HG02610 (cell line): Measurements from ENCODE around the gene PARP4.
"Not testable (repeated sequence)": the region's sequence is repeated elsewhere in the genome, so short reads cannot be mapped to it uniquely, and the experiment has no call there.

Experiments
- ATAC-seq: cut with Tn5 transposase; IDR thresholded peaks from one replicate; pipeline ENCODE4 v1.9.1; 2021; ENCODE audit warnings: mild to moderate bottlenecking, moderate library complexity; ENCODE audit not compliant: unreplicated experiment

PARP4 gene

DNA sequence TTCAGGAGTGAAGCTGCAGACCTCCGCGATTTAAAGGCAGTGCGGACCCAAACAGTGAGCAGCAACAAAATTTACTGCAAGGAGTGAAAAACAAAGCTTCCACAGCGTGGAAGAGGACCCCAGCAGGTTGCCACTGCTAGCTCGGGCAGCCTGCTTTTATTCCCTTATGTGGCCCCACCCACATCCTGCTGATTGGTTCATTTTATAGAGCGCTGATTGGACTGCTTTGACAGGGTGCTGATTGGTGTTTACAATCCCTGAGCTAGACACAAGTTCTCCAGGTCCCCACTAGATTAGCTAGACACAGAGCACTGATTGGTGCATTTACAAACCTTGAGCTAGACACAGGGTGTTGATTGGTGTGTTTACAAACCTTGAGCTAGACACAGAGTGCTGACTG, 6.3 kb downstream of the PARP4 start:
- ATAC-seq: not testable (repeated sequence)

DNA sequence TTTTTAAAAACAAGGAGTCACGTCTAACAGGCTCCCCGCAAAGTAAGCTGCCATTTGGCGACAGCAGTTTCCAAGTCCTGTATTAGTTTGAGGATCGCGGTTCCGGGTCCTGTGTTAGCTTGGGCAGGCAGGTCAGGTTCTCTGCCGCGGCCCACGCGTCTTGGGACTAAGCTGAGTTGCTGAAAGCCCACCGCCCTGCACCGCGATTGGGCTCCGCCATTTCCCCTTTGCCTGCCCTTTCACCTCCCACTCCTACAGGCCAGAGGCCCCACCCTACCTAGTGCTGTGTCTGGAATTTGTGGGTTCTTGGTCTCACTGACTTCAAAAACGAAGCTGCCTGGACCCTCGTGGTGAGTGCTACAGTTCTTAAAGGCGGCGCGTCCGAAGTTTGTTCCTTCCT, 6.8 kb downstream of the PARP4 start:
- no peak for ATAC-seq

DNA sequence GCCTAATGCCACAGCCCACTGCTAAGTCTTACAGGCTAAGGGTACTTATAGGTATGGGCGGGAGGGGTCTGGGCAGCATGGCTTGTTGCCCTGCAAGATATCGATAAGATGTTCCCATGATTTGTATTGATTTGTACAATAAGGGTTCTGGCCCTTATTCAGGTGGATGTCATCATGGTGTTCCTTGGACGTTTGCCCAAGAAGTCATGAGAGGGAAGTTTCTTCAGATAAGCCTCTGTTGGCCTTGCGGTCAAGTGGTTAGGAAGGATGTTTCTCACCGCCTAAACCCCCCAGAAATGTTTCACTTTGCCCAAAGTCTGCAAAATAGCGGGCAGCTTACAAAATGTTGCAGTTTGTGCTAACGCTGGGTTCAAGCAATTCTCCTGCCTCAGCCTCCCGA, 7.3 kb downstream of the PARP4 start:
- no peak for ATAC-seq

DNA sequence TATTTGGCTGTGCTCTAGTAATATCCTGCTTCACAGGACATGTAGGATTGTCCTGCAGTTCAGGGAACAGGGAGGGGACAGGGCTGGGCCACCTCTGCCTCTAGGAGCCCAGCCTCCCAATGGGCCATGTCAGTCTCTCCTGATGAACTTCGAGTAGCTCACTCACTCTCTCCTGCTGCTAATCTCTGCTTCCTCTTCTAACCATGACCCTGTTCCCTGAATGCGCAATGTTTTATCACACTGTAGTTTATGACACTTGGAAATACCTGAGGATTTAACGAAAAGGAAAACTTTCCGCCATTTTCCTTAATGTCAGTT, 9.2 kb downstream of the PARP4 start:
- ATAC-seq: no peak

DNA sequence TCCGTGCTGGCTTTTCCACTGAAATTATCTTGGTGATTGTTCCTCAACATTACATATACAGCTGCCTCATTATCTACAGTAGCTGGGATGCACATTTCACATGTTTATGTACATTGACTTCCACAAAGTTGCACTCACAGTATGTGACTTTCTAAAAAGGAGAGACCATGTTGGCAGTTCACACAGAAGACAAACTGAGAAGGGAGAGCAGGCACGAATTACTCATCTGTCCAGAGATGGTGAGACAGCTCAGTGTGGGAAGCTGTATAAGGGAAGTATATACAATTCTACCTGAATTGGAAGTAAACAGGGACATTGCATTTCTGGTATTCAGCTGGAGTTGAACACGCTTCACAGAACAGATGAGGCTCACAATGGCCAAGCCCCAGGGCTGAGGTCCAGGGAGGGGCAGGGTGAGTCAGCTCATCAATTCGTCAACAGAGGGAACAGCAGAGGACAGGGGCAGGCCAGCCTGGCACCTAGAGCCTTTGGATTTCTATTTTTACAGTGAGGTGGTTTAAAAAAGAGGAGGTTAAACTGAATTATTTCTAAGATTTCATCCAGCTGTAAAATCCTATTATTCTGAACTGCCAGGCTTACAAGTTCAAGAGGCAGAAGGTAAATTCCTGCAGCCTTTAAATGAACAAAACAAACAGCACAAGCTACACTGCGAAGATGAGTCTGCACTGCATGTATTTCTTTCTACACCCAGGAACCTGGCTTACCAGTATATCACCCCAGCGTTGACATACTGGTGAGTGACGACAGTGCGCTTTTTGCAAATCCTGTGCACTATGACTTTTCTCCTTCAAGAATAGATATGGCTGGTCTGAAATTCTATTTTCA, 9.8 kb downstream of the PARP4 start:
- ATAC-seq: no peak

DNA sequence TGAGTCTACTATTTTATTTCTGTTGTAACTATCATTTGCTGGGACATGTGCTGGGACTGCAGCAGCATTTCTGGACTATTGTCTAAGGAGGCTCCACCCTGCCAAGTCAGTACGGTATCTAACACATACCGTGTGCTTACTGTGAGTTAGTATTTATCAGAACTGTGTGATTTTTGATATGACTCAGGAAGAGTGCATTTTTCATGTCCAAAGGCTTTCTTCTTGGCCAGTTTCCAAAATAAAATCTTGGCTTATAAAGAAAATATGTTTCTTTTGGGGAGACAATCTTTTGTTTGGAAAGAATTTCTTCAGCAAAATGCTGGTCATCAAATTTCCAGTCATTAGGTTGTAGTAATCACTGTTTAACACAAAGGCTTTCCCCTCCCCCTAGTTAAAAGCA, 11.6 kb downstream of the PARP4 start:
- no peak for ATAC-seq

DNA sequence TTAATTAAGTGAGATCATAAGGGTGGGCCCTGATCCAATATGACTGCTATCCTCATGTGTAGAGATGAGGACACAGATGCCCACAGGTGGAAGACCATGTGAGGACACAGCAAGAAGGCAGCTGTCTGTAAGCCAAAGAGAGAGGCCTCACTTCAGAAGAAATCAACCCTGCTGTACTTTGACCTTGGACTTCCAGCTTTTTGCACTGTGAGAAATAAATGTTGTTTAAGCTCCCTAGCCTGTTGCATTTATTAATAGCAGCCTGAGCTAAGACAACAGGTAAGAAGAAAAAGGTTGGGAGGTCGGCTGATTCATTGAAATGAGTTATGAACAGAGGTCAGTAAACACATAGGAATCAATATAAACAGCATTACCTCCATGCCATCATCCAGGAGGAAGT, 14.8 kb downstream of the PARP4 start:
- ATAC-seq: no peak

DNA sequence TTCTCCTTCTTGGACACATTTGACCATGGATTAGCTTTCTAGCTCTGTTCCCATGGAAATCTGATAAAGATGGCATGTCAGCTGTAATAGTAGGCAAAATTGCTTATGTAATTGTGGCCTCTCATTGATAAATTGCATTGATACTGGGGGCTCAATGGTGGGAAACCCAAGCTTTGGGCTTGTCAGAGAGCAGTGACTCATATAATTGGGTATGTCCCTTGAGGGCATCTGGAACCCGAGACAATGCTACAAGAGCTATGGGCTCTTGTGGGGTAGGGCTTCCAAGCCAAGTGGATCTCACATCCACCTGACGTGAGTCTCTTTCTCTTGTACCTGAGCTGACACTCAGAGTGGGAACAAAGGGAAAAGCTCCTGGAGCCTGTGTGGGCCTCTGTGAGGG, 16.3 kb downstream of the PARP4 start:
- not testable (repeated sequence) for ATAC-seq

DNA sequence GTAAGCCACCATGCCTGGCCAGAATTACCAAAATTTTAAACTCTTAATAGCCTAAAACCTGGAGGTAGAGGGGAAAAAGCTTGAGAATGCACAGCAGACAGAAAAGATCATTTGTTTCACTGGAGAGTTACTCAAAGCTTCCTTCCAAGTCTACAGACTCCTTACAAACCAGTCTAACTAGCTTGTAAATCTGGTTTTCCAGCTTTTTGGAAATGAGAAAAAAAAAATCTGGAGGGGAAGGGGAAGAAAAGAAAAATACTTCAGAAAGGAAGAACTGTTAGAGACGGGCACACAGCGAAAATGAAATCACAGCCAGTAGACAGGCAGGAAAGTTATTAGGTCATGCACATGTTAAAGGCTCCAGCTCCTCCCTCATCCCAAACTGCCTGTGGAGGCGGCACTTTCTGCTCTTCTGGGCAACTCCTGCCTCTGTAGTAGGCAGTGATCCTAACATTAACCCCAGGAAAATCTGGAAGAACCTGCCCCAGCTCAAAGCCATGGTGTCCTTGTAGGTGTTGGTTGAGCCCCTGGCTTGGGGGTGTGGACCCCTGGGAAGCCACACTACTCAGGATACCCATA, 17.3 kb downstream of the PARP4 start:
- ATAC-seq: no peak

DNA sequence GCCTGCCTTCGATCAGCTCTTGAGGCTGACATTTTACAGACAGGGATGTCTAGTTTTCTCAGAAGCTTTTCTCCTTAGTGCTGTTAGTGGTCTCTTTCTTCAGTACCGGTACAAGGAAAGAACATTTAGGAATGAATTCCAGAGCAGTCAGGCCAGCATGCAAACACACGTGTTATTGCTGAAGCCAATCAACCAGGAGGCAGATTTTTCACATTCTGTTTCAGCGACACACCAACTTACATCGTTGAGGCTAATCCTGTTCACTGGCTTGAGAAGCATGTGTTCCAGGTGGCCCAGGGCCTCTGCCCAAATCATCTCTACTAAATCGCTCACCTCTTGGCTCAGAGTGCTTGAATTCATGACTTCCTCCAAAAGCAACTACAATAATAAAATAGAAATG, 19.2 kb downstream of the PARP4 start:
- no peak for ATAC-seq

DNA sequence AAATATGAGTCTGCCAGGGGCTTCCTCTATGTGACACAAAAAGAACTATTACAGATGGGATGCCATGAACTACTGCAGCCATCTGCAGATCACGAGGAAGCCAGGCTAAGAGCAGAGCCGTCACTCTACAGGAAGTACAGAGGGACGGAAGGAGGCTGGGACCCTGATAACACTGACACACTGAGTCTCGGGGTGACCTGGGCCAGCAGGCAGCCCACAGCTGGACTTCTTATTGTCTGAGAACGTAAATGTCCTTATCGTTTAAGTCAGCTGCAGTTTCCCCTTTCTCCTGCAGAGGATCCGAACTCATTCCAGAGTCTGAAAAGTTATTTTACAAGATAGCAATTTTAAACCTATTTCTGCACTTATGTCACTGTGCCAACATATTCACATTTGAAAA, 20.7 kb downstream of the PARP4 start:
- ATAC-seq: no peak

DNA sequence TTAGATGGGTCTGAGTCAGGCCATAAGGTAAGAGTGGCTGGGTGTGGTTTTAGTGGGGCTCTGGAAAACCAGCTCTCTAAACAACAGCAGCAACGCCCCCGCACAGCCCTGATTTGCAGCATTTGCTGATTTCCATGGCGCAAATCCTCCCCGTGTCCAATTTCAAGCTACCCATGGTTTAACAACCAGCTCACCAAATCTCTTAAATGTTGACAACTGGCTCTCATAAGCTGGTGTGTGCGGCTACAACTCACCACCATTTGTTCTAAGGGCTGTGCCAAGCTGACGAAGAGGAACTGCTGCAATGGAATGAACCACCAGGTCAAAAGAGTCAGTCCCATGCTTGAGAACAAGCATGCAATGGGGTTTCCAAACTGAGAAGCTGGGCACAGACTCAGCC, 22.9 kb downstream of the PARP4 start:
- ATAC-seq: no peak

DNA sequence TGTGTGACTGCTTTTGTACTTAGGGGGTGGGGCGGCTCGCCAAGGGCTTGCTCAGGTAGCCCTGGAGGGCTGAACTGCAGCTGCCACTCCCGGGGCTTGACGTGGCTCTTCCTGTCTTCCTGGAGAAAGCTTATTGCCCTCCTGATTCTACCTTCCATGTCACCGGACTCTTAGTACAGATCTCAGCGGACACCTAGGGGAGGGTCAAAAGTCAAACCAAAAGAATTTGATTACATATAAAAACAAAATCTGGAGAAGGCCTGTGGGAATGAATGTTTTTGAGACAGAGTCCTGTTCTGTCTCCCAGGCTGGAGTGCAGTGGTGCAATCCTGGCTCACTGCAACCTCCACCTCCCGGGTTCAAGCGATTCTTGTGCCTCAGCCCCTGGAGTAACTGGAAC, 24.5 kb downstream of the PARP4 start:
- not testable (repeated sequence) for ATAC-seq

DNA sequence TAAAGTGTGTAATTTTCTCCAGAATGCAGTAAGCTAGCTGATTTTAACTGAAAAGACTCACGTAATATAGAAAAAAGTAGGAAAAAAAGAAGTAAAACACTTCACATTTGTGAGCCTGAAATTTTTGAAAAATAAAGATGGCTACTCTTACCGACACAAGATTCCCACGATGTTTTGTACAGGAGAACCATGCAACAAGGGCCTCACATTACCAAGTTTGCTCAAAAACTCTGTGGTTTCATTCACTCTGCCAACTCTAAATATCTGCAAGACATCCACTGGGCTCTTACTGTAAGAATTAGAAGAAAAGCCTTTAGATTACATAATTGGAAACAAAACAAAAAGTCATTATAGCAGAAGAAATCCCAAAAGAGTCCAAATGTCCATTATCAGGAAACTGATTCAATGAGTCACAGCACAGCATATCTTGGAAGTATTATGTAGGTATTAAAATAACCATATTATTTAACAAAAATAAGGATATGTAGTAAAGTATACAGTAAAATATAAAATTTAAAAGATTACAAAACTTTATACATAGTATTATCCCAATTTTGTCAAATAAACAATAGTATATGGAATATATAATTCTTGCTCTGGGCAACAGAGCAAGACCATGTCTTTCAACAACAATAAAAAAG, 26.4 kb downstream of the PARP4 start:
- not testable (repeated sequence) for ATAC-seq

DNA sequence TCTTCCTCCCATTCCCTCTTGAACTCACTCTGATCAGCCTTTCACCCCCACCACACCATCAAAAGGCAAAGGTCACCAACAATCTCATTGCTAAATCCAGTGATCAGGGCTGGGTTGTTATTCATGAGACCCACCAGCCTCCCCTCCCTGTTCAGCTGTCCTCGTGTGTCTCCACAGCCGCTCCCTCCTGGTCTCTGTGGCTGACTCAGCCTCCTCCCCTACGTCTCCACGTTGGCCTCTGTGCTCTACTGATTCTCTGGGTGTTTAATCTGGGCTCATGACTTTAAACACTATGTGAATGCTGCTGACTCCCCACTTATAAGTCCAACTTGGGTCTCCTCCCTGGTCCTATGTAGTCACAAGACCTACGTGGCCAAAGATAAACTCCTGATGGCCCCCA, 38.9 kb downstream of the PARP4 start:
- ATAC-seq: no peak

DNA sequence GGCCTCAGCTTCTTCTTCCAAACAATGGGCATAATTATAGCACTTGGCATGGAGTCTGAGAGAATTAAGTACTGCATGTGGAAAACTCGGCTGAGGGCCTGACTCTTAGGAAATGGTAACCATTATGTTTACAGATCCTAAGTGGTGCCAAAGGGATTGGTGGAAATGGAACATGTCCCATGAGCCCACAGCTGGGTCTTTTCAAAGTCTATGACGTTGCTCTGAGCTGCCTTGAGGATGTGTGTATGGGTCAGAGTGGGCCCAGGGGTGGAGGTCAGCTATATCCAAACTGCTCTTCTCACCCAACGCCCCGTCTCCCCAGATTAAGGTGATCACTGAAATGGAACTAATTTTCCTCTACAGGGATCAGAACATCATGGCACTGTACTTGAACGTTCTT, 40.4 kb downstream of the PARP4 start:
- ATAC-seq: not testable (repeated sequence)

DNA sequence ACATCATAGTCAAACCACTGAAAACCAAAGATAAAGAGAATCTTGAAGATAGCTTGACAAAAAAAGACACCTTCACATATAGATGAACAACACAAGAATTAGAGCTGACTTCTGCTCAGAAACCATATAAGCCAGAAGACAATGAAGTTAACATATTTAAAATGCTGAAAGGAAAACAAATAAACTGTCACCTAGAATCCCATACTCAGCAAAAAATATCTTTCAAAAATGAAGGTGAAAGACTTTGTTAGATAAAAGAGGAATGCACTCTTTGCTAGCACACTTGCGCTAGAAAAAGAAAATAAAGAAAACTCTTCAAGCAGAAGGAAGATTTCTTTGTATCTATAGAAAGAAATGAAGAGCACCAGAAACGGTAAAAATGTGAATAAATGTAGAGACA, 49.5 kb downstream of the PARP4 start:
- ATAC-seq: no peak

DNA sequence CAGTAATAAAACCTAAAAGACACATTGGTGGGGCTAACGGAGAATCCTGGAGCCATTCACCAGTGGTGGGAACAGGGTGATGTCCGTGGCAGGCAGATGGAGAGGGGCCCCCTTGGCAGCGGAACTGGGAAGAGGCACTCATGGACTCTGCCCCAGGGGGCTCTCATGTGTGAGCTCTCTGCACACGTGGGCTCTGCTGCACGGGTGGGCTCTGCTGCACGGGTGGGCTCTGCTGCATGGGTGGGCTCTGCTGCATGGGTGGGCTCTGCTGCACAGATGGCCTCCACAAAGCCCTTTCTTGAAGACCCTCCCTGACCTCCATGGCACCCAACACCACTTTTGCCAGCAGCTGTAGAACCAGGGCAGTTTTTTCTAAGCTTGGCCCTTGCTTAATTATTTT, 52.3 kb downstream of the PARP4 start:
- no peak for ATAC-seq

DNA sequence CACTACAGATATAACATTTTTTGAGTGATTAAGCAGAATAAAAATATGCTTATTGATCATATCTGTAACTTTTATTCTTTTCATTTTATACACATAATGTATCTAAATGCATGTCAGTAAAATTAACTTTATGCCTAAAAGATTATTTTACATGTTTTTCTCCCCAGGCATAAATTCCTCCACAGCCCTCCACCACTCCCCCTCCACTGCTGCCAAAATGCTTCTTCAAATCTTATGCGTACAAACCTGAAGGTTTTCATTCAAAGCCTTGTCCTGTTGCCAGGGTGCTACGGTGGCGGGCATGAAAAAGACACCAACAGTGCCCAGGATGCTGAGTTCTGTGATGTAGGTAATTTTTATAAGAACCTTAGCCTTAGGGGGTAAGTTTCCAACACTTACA, 52.9 kb downstream of the PARP4 start:
- no peak for ATAC-seq

DNA sequence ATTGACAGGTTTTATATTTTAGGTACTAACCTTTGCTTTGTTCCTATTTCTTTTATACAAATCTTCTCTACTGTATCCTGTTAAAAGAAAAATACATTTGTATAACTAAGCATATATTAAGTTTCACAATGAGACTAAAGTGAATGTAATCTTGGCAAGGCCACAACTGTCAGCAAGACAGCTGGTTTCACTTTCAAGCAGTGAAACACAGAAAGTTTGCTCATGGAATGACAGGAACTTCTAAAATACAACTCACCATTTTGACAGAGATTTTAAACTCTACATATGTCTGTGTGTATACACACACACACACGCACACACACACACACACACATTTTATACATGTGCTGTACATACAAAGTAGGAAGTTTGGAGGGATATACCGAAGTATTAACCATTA, 53.3 kb downstream of the PARP4 start:
- ATAC-seq: peak; percentile 77

DNA sequence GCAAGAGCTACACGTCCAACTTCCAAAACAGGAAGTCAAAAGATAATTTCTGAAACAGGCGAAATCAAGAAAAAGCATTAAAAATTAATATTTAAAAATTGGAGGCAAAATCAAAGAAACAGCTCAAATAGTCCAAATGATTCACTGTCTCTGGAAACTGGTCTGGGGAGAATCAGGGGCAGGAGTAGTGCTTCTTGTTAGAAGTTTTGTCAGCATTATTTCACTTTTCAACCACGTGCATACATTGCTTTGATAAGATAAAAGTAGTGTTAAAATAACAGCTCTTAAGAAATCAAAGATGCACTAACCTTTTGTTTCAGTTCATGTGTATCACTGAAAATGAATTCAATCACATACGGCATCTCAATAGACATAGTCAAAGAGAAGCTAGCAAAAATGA, 53.8 kb downstream of the PARP4 start:
- no peak for ATAC-seq

DNA sequence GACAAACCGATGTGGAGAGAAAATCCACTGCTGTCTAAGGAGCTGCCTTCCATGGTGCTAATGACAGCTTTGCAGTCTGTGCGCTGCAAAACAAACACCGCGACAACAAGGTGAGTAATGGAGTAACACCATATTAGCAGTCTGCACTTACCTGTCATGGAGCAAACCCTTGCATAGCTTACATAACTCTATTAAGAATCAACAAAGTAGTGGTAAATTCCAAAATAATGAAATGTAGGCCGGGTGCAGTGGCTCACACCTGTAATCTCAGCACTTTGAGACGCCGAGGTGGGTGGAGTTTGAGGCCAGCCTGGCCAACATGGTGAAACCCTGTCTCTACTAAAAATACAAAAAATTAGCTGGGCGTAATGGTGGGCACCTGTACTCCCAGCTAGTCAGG, 56.2 kb downstream of the PARP4 start:
- ATAC-seq: no peak
